Liver (tissue), 9 donors: ENCODE measurements around the gene TPCN1. TPM values are rescaled to one million over a fixed set of nuclear protein-coding genes. Genes with fewer than 3 reads are reported as not detected.

Experiments used
- DNase-seq: peaks from one replicate; pipeline ENCODE4 v3.0.0-alpha.2; 2017; ENCODE audit warnings: low spot score
- H3K27ac ChIP-seq, 2 donors: one replicate each; pipeline ENCODE4 v1.7.0; 2013; ENCODE audit warnings: inconsistent platforms in 2 of 2, low read length in 2 of 2, control low read depth in 1 of 2, low read depth in 1 of 2, mild to moderate bottlenecking in 1 of 2
- H3K27me3 ChIP-seq, 4 donors: one replicate each; pipeline versions ENCODE4 v1.6.1 to v1.7.0; 2013; ENCODE audit warnings: low read length in 3 of 4, inconsistent platforms in 1 of 4, mild to moderate bottlenecking in 1 of 4, moderate library complexity in 1 of 4; ENCODE audit not compliant: control insufficient read depth in 4 of 4, insufficient read depth in 4 of 4
- H3K36me3 ChIP-seq, 4 donors: one replicate each; pipeline versions ENCODE4 v1.6.1 to v1.7.0; 2013; ENCODE audit warnings: low read length in 3 of 4, mild to moderate bottlenecking in 3 of 4, low read depth in 1 of 4, moderate library complexity in 1 of 4; ENCODE audit not compliant: control insufficient read depth in 4 of 4, insufficient read depth in 3 of 4
- H3K4me1 ChIP-seq, 4 donors: one replicate each; pipeline versions ENCODE4 v1.6.1 to v1.7.0; 2013; ENCODE audit warnings: low read length in 3 of 4, mild to moderate bottlenecking in 3 of 4, moderate library complexity in 1 of 4; ENCODE audit not compliant: control insufficient read depth in 4 of 4, insufficient read depth in 4 of 4
- H3K4me3 ChIP-seq, 3 donors: one replicate each; pipeline versions ENCODE4 v1.6.1 to v1.7.0; 2013; ENCODE audit warnings: low read length in 3 of 3, control low read depth in 1 of 3, low read depth in 1 of 3, mild to moderate bottlenecking in 1 of 3
- H3K9ac ChIP-seq, 2 donors: one replicate each; pipeline ENCODE4 v1.7.0; 2013; ENCODE audit warnings: low read length in 2 of 2, mild to moderate bottlenecking in 2 of 2, moderate library complexity in 2 of 2, control low read depth in 1 of 2, low read depth in 1 of 2
- H3K9me3 ChIP-seq, 4 donors: one replicate each; pipeline versions ENCODE4 v1.6.1 to v1.7.0; 2013; ENCODE audit warnings: low read length in 3 of 4; ENCODE audit not compliant: control insufficient read depth in 4 of 4
- EGR1 ChIP-seq, 2 donors: IDR thresholded peaks; 2 replicates each; pipeline ENCODE4 v1.6.1; 2016 to 2018; ENCODE audit warnings: antibody characterized with exemption in 2 of 2, low read depth in 2 of 2
- FOXA1 ChIP-seq: IDR thresholded peaks from 2 replicates; pipeline ENCODE4 v1.6.1; 2016; ENCODE audit warnings: antibody characterized with exemption
- FOXA2 ChIP-seq: IDR thresholded peaks from 2 replicates; pipeline ENCODE4 v1.6.1; 2016; ENCODE audit warnings: antibody characterized with exemption
- GABPA ChIP-seq, 2 donors: IDR thresholded peaks in 1 of 2; conservative IDR thresholded peaks in 1 of 2; 2 replicates each; pipeline ENCODE4 v1.6.1; 2016; ENCODE audit warnings: antibody characterized with exemption in 2 of 2, mild to moderate bottlenecking in 1 of 2, moderate library complexity in 1 of 2
- HNF4A ChIP-seq, 2 donors: conservative IDR thresholded peaks; 2 replicates each; pipeline ENCODE4 v1.6.1; 2016; ENCODE audit warnings: antibody characterized with exemption in 2 of 2, mild to moderate bottlenecking in 2 of 2
- HNF4G ChIP-seq: IDR thresholded peaks from 2 replicates; pipeline ENCODE4 v1.6.1; 2016; ENCODE audit warnings: antibody characterized with exemption
- JUND ChIP-seq, 2 donors: IDR thresholded peaks; 2 replicates each; pipeline ENCODE4 v1.6.1; 2016; ENCODE audit warnings: antibody characterized with exemption in 2 of 2
- NR2F2 ChIP-seq: IDR thresholded peaks from 2 replicates; pipeline ENCODE4 v1.6.1; 2016; ENCODE audit warnings: antibody characterized with exemption
- RAD21 ChIP-seq, 2 donors: IDR thresholded peaks; 2 replicates each; pipeline ENCODE4 v1.6.1; 2016; ENCODE audit warnings: antibody characterized with exemption in 2 of 2, mild to moderate bottlenecking in 2 of 2
- REST ChIP-seq: IDR thresholded peaks from 2 replicates; pipeline ENCODE4 v1.6.1; 2016; ENCODE audit warnings: antibody characterized with exemption, mild to moderate bottlenecking
- RXRA ChIP-seq, 2 donors: IDR thresholded peaks; 2 replicates each; pipeline ENCODE4 v1.6.1; 2017 to 2018; ENCODE audit warnings: antibody characterized with exemption in 2 of 2, mild to moderate bottlenecking in 1 of 2
- SP1 ChIP-seq: IDR thresholded peaks from 2 replicates; pipeline ENCODE4 v1.6.1; 2018; ENCODE audit warnings: antibody characterized with exemption, mild to moderate bottlenecking
- TAF1 ChIP-seq: conservative IDR thresholded peaks from 2 replicates; pipeline ENCODE4 v1.6.1; 2016; ENCODE audit warnings: antibody characterized with exemption, mild to moderate bottlenecking
- YY1 ChIP-seq: IDR thresholded peaks from 2 replicates; pipeline ENCODE4 v1.6.1; 2016; ENCODE audit warnings: antibody characterized with exemption, mild to moderate bottlenecking
- WGBS: extraction: QIAGEN DNeasy Blood & Tissue Kit; methylation state at CpG from one replicate; pipeline ENCODE4 v1.1.7; 2013; 5-methylcytosine and 5-hydroxymethylcytosine counted together
- polyA plus RNA-seq, 2 donors: library from polyadenylated mRNA; stranded (reverse) in 1 of 2; unstranded in 1 of 2; fragments of 200-250 nt in 1 of 2; fragments of >200 nt in 1 of 2; fragmentation: Nextera tagmentation in 1 of 2; extraction: Ambion mirVana in 1 of 2; gene quantifications; one replicate each; pipeline versions ENCODE4 v1.2.1 to v1.2.3, GENCODE V29; 2013 to 2015
- total RNA-seq, 2 donors: library from RNA; depleted of rRNA; stranded (reverse); fragments of >200 nt; gene quantifications; one replicate each; pipeline ENCODE4 v1.2.3, GENCODE V29; 2014
- TF ChIP-seq, protein P1 (sequence below): fragments of 150-350 bp; IDR thresholded peaks from 2 replicates; pipeline ENCODE4 v1.5.1; 2017; ENCODE audit warnings: improper control_type of control experiment, low read depth, low read length; ENCODE audit not compliant: missing input control
- TF ChIP-seq, protein P2 (sequence below): IDR thresholded peaks from 2 replicates; pipeline ENCODE4 v1.6.1; 2016; ENCODE audit warnings: antibody characterized with exemption
- TF ChIP-seq, protein P3 (sequence below): IDR thresholded peaks from 2 replicates; pipeline ENCODE4 v1.6.1; 2016; ENCODE audit warnings: antibody characterized with exemption
- TF ChIP-seq, protein P4 (sequence below): IDR thresholded peaks from 2 replicates; pipeline ENCODE4 v1.6.1; 2016; ENCODE audit warnings: antibody characterized with exemption
- donor health status: healthy.
- donor health status: healthy.
- donor health status: healthy.
- donor health status: healthy.
- donor health status: healthy.

The TPCN1 gene
- total and polyA plus RNA-seq, 4 donors: 8.6 to 19.2 (median 13.7) TPM

DNA sequence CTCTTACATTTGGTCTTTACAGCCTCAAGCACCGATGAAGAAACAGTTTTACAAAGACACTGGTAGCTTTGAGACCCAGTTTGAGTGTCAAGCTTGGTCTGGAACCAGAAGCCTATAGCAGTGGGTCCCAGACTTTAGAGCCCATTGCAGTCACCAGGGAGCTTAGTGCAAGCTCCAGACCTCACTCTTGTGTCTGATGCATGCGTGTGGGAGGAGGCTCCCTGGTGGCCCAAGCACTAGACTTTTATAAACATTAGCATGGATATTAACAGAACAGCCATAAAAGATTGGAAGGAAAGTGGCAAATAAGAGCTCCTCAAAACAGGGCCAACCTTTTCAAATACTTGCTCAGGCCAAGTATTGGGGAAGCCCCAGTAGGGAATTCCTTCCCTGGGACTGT is 68.1 kb downstream of the TPCN1 start:
- Histone ChIP-seq H3K27me3 (no peaks in the 10 kb centered on the region), H3K9ac (no peak overlapping the region), H3K9me3 (no peaks in the 10 kb centered on the region), H3K4me3 (no peak overlapping the region), H3K27ac (no peak overlapping the region), H3K4me1 (no peaks in the 10 kb centered on the region), H3K36me3 (peaks cover 17 to 93% (median 52%) of the 10 kb centered on the region in 4 donors)
- WGBS: 95% methylated on average over 2 of the region's 2 CpGs
- no peak for DNase-seq
- TF ChIP-seq EGR1 (IDR thresholded peaks at IDR 0.05; ENCODE audit: low read depth in 2 of 2) (no peak), FOXA1 (no peak)

DNA sequence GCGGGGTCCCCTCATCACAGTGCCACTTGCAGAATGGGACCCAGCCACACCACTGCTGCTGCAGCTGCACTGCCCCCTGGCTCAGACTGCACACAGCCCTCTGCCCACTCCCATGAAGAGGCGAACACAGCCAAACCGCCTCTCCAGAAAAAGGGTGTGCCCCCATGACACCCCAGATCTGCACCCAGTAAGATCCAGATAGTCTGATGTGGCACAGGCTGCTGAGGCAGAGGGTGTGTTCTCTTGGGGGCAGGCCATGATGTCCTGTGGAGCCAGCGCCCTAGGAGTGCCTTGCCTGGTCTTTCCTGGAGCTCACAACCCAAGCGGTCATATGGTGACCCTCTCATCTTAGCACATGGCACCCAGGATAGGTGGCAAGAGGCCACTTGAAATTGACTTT is 69.2 kb downstream of the TPCN1 start:
- no peaks in the 10 kb centered on the region for H3K4me1 ChIP-seq
- TF ChIP-seq, protein P1, sequence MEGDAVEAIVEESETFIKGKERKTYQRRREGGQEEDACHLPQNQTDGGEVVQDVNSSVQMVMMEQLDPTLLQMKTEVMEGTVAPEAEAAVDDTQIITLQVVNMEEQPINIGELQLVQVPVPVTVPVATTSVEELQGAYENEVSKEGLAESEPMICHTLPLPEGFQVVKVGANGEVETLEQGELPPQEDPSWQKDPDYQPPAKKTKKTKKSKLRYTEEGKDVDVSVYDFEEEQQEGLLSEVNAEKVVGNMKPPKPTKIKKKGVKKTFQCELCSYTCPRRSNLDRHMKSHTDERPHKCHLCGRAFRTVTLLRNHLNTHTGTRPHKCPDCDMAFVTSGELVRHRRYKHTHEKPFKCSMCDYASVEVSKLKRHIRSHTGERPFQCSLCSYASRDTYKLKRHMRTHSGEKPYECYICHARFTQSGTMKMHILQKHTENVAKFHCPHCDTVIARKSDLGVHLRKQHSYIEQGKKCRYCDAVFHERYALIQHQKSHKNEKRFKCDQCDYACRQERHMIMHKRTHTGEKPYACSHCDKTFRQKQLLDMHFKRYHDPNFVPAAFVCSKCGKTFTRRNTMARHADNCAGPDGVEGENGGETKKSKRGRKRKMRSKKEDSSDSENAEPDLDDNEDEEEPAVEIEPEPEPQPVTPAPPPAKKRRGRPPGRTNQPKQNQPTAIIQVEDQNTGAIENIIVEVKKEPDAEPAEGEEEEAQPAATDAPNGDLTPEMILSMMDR: no peak
- no peak for TF ChIP-seq TAF1
- no peak for TF ChIP-seq EGR1 (IDR thresholded peaks at IDR 0.05; ENCODE audit: low read depth in 2 of 2)
- no peak for TF ChIP-seq JUND (IDR thresholded peaks at IDR 0.05)
- TF ChIP-seq NR2F2: no peak
- no peak for TF ChIP-seq REST
- TF ChIP-seq FOXA2: no peak
- TF ChIP-seq YY1: no peak
- TF ChIP-seq, protein P2, sequence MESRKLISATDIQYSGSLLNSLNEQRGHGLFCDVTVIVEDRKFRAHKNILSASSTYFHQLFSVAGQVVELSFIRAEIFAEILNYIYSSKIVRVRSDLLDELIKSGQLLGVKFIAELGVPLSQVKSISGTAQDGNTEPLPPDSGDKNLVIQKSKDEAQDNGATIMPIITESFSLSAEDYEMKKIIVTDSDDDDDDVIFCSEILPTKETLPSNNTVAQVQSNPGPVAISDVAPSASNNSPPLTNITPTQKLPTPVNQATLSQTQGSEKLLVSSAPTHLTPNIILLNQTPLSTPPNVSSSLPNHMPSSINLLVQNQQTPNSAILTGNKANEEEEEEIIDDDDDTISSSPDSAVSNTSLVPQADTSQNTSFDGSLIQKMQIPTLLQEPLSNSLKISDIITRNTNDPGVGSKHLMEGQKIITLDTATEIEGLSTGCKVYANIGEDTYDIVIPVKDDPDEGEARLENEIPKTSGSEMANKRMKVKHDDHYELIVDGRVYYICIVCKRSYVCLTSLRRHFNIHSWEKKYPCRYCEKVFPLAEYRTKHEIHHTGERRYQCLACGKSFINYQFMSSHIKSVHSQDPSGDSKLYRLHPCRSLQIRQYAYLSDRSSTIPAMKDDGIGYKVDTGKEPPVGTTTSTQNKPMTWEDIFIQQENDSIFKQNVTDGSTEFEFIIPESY: no peak
- TF ChIP-seq, protein P3, sequence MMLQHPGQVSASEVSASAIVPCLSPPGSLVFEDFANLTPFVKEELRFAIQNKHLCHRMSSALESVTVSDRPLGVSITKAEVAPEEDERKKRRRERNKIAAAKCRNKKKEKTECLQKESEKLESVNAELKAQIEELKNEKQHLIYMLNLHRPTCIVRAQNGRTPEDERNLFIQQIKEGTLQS: no peak
- TF ChIP-seq RXRA (IDR thresholded peaks at IDR 0.05): no peak
- TF ChIP-seq HNF4A (conservative IDR thresholded peaks at IDR 0.05): no peak
- TF ChIP-seq RAD21 (IDR thresholded peaks at IDR 0.05): no peak
- no peak for TF ChIP-seq HNF4G
- TF ChIP-seq FOXA1: no peak
- TF ChIP-seq GABPA (IDR thresholded peaks at IDR 0.05 in 1 of 2, conservative IDR thresholded peaks at IDR 0.05 in 1 of 2): no peak
- no peak for TF ChIP-seq SP1
- TF ChIP-seq, protein P4, sequence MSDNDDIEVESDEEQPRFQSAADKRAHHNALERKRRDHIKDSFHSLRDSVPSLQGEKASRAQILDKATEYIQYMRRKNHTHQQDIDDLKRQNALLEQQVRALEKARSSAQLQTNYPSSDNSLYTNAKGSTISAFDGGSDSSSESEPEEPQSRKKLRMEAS: no peak
- no peak overlapping the region for H3K27ac ChIP-seq
- no peak overlapping the region for H3K9ac ChIP-seq
- H3K4me3 ChIP-seq: no peak overlapping the region
- WGBS: 95% methylated on average over 5 of the region's 5 CpGs
- no peaks in the 10 kb centered on the region for H3K27me3 ChIP-seq
- no peak for DNase-seq
- no peaks in the 10 kb centered on the region for H3K9me3 ChIP-seq
- peaks cover 17 to 89% (median 48%) of the 10 kb centered on the region in 4 donors for H3K36me3 ChIP-seq
